ENCODE results near the gene PFKP.
A peak's percentile ranks its signal among the peaks of the same experiment; 100 is the strongest.

PFKP gene

GRCh38 chr10:3036155-3037021, 31.0 kb upstream of the PFKP start:
- Histone ChIP-seq H3K27me3 (ENCODE audit: control insufficient read depth, insufficient read depth, low read length) (no peaks in the 10 kb centered on the region), H3K9ac (ENCODE audit: low read length) (no peak overlapping the region), H3K27ac (ENCODE audit: low read depth, low read length) (no peak overlapping the region), H3K36me3 (ENCODE audit: control insufficient read depth, insufficient read depth, low read length) (no peaks in the 10 kb centered on the region), H3K4me1 (ENCODE audit: control insufficient read depth, insufficient read depth, low read length) (no peaks in the 10 kb centered on the region), H3K4me3 (ENCODE audit: low read length) (no peak overlapping the region)

DNA sequence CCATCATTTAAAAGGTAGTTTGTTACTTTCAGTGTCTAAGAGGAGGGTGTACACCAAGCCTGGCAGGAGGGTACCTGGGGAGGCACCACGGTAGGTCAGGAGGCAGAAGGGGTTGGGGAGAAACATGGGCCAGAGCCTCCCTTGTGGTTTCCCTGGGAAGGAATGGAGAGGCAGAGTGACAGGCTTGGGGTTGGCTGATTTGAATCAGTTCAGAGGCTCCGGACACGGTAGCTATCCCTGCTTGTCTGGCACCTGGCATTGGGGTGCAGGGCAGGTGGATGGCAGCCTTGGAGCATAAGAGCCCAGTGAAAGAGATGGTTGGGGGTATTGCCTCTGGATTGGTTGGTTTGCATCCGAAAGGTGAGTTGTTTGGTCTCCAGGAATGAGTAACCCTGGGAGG, 30.2 kb upstream of the PFKP start:
- H3K4me3 ChIP-seq (ENCODE audit: low read length): no peak overlapping the region
- no peaks in the 10 kb centered on the region for H3K4me1 ChIP-seq (ENCODE audit: control insufficient read depth, insufficient read depth, low read length)
- no peaks in the 10 kb centered on the region for H3K27me3 ChIP-seq (ENCODE audit: control insufficient read depth, insufficient read depth, low read length)
- H3K9ac ChIP-seq (ENCODE audit: low read length): no peak overlapping the region
- H3K36me3 ChIP-seq (ENCODE audit: control insufficient read depth, insufficient read depth, low read length): no peaks in the 10 kb centered on the region
- no peak overlapping the region for H3K27ac ChIP-seq (ENCODE audit: low read depth, low read length)

DNA sequence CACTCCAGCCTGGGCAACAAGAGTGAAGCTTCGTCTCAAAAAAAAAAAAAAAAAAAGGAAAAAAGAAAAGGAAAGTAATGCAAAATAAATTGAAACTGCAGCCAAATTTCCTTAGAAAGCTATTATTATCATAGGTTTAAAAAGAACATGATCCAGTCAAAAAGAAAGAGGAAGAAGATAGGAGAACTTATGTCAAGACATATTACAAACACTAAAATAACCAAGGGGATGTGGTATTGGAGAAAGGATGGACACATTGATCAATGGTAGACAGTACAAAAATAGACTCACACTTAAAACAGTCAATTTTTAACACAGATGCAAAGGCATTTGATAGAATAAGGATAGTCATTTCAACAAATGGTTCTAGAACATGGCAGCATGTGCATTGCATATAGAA, 27.3 kb upstream of the PFKP start:
- Histone ChIP-seq H3K36me3 (ENCODE audit: control insufficient read depth, insufficient read depth, low read length) (no peaks in the 10 kb centered on the region), H3K9ac (ENCODE audit: low read length) (no peak overlapping the region), H3K27ac (ENCODE audit: low read depth, low read length) (no peak overlapping the region), H3K4me3 (ENCODE audit: low read length) (no peak overlapping the region), H3K4me1 (ENCODE audit: control insufficient read depth, insufficient read depth, low read length) (no peaks in the 10 kb centered on the region), H3K27me3 (ENCODE audit: control insufficient read depth, insufficient read depth, low read length) (no peaks in the 10 kb centered on the region)

- H3K36me3 ChIP-seq (ENCODE audit: control insufficient read depth, insufficient read depth, low read length): no peaks in the 10 kb centered on the region
- H3K27me3 ChIP-seq (ENCODE audit: control insufficient read depth, insufficient read depth, low read length): no peaks in the 10 kb centered on the region
- peaks cover 17% of the 10 kb centered on the region for H3K4me1 ChIP-seq (ENCODE audit: control insufficient read depth, insufficient read depth, low read length)
- H3K27ac ChIP-seq (ENCODE audit: low read depth, low read length): no peak overlapping the region
- H3K4me3 ChIP-seq (ENCODE audit: low read length): no peak overlapping the region
- H3K9ac ChIP-seq (ENCODE audit: low read length): no peak overlapping the region
Observed at GRCh38 chr10:3042589-3042988, 24.8 kb upstream of the PFKP start.

GRCh38 chr10:3043512-3044368, 23.6 kb upstream of the PFKP start:
- Histone ChIP-seq H3K36me3 (ENCODE audit: control insufficient read depth, insufficient read depth, low read length) (no peaks in the 10 kb centered on the region), H3K27ac (ENCODE audit: low read depth, low read length) (no peak overlapping the region), H3K27me3 (ENCODE audit: control insufficient read depth, insufficient read depth, low read length) (no peaks in the 10 kb centered on the region), H3K4me1 (ENCODE audit: control insufficient read depth, insufficient read depth, low read length) (peaks cover 20% of the 10 kb centered on the region), H3K4me3 (ENCODE audit: low read length) (no peak overlapping the region), H3K9ac (ENCODE audit: low read length) (no peak overlapping the region)

DNA sequence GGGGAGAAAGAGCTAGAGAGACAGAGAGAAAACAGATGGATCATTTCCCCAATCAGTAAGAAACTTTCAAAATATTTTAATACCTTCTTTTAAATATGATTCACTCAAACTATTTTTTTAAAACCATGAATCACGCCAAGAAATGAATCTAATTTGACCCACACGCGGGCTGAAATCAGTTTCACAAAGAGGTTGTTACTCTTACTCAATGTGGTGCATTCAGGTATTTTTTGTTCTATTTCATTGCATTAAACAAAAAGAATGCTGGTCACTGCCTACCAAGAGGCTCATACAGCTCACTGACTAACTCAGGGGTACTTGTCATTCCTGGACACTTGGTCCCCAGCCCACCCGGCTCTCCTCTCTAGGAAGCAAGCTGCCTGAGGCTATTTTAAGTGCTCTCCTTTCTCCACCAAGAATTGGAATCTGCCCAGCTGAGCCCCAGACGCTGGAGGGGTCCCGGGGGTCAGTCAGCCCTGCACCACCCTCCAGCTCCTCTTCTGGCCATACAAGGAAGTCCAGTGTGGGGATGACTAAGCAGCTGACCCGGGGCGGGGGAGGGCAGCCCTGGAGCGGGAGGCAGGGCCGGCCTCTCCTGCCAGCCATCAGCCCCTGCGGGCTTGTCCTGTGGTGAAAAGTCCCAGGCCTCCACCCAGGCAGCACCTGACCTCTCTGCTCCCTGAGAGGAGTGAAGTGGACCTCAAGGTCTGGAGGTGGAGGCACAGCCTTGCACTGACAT, 21.7 kb upstream of the PFKP start:
- Histone ChIP-seq H3K4me1 (ENCODE audit: control insufficient read depth, insufficient read depth, low read length) (peaks cover 20% of the 10 kb centered on the region), H3K27ac (ENCODE audit: low read depth, low read length) (peak overlapping the region; percentile 71), H3K27me3 (ENCODE audit: control insufficient read depth, insufficient read depth, low read length) (no peaks in the 10 kb centered on the region), H3K36me3 (ENCODE audit: control insufficient read depth, insufficient read depth, low read length) (no peaks in the 10 kb centered on the region), H3K9ac (ENCODE audit: low read length) (no peak overlapping the region), H3K4me3 (ENCODE audit: low read length) (no peak overlapping the region)

DNA sequence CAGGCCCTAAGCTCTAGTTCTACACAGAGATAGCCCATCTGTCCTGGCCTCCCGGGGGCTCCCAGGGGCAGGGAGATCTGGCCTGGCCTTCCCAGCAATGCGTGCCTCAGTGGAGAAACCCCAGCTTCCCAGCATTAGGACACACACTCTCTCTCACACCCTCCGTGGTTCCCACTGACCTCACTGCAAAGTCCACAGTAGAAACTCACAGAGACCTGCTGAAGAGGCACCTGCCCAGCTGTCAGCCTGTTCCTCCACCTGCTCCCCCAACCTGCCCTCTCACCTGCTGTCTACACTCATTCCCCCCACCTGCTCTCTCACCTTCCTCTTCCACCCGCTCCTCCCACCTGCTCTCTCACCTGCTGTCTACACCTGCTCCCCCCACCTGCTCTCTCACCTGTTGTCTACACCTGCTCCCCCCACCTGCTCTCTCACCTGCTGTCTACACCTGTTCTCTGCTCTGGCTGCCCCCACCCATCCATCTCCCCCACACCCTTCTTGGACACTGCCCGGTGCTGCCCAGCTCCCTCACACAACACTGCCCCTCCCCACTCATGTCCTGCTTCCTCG, 21.1 kb upstream of the PFKP start:
- Histone ChIP-seq H3K27ac (ENCODE audit: low read depth, low read length) (peak overlapping the region; percentile 71), H3K36me3 (ENCODE audit: control insufficient read depth, insufficient read depth, low read length) (no peaks in the 10 kb centered on the region), H3K4me3 (ENCODE audit: low read length) (no peak overlapping the region), H3K27me3 (ENCODE audit: control insufficient read depth, insufficient read depth, low read length) (no peaks in the 10 kb centered on the region), H3K9ac (ENCODE audit: low read length) (no peak overlapping the region), H3K4me1 (ENCODE audit: control insufficient read depth, insufficient read depth, low read length) (peaks cover 20% of the 10 kb centered on the region)

GRCh38 chr10:3046981-3047547, 20.3 kb upstream of the PFKP start:
- H3K27ac ChIP-seq (ENCODE audit: low read depth, low read length): peak overlapping the region; percentile 71

GRCh38 chr10:3047596-3047995, 19.8 kb upstream of the PFKP start:
- Histone ChIP-seq H3K36me3 (ENCODE audit: control insufficient read depth, insufficient read depth, low read length) (no peaks in the 10 kb centered on the region), H3K9ac (ENCODE audit: low read length) (no peak overlapping the region), H3K4me3 (ENCODE audit: low read length) (no peak overlapping the region), H3K4me1 (ENCODE audit: control insufficient read depth, insufficient read depth, low read length) (peaks cover 20% of the 10 kb centered on the region), H3K27me3 (ENCODE audit: control insufficient read depth, insufficient read depth, low read length) (no peaks in the 10 kb centered on the region), H3K27ac (ENCODE audit: low read depth, low read length) (peak overlapping the region; percentile 71)

More at GRCh38 chr10:3046981-3047547, 20.3 kb upstream of the PFKP start:
- Histone ChIP-seq H3K4me1 (ENCODE audit: control insufficient read depth, insufficient read depth, low read length) (peaks cover 20% of the 10 kb centered on the region), H3K27me3 (ENCODE audit: control insufficient read depth, insufficient read depth, low read length) (no peaks in the 10 kb centered on the region), H3K4me3 (ENCODE audit: low read length) (no peak overlapping the region), H3K36me3 (ENCODE audit: control insufficient read depth, insufficient read depth, low read length) (no peaks in the 10 kb centered on the region), H3K9ac (ENCODE audit: low read length) (no peak overlapping the region)

DNA sequence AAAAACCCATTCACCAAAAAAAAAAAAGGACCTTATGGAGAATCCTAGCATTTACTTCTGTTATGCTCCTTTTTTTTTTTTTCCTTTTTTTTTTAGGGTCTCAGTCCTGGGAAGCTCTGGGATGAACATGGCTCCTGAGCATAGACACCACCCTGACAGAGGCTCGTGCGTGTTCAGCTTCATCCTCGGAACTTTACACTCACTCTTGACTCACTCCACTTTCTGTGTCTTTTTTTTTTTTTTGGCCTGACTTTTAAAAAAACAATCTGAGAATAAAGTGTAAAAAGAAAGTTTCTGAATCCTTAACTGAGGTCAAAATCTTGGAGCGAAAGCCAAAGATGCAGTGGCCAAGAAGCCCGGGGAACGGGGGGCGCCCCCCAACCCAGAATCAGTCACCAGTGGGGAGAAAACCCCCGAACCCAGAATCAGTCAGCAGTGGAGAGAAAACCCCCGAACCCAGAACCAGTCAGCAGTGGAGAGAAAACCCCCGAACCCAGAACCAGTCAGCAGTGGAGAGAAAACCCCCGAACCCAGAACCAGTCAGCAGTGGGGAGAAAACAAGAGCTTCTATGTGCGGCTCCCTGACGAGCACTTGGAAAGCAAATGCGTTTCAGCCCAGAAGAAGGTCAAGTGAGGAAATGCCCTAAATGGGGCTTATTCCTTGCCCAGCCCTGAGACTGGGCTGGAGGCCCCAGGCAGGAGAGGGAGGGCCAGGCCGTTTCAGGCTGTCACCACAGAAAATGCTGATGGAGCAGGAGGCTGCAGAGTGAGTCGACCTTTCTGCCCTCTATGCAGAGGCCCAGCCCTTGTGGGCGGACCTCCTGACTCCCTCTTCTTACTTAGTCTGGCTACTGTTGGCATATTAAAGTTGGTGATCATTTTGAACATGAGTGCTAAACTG, 19.0 kb upstream of the PFKP start:
- H3K27me3 ChIP-seq (ENCODE audit: control insufficient read depth, insufficient read depth, low read length): no peaks in the 10 kb centered on the region

DNA sequence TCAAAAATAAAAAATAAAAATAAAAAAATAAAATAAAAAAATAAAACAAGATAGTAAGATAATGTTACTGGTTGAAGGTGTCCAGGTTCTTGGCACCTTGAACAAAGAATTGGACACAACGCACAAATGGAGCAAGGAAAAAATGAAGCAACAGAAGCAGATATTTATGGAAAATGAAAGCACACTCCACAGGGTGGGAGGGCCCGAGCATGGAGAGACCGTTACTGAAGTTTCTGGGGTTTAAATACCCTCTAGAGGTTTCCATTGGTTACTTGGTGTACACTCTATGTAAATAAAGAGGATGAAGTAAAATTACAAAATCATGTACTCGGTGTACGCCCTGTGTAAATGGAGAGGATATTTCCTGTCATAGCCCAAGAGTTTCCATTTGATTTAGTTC, 15.7 kb upstream of the PFKP start:
- Histone ChIP-seq H3K9ac (ENCODE audit: low read length) (no peak overlapping the region), H3K27me3 (ENCODE audit: control insufficient read depth, insufficient read depth, low read length) (no peaks in the 10 kb centered on the region), H3K27ac (ENCODE audit: low read depth, low read length) (no peak overlapping the region), H3K4me3 (ENCODE audit: low read length) (no peak overlapping the region), H3K36me3 (ENCODE audit: control insufficient read depth, insufficient read depth, low read length) (no peaks in the 10 kb centered on the region), H3K4me1 (ENCODE audit: control insufficient read depth, insufficient read depth, low read length) (peaks cover 12% of the 10 kb centered on the region)

More for the DNA sequence above, 19.0 kb upstream of the PFKP start:
- Histone ChIP-seq H3K4me3 (ENCODE audit: low read length) (no peak overlapping the region), H3K27ac (ENCODE audit: low read depth, low read length) (peak overlapping the region; percentile 71), H3K4me1 (ENCODE audit: control insufficient read depth, insufficient read depth, low read length) (peaks cover 20% of the 10 kb centered on the region), H3K36me3 (ENCODE audit: control insufficient read depth, insufficient read depth, low read length) (no peaks in the 10 kb centered on the region), H3K9ac (ENCODE audit: low read length) (no peak overlapping the region)
